GM18508 (cell line): Measurements from ENCODE around the gene CCRL2.
A peak's percentile ranks its signal among the peaks of the same experiment; 100 is the strongest.
"Not testable (repeated sequence)": the region's sequence is repeated elsewhere in the genome, so short reads cannot be mapped to it uniquely, and the experiment has no call there.

Experiments
- ATAC-seq: cut with Tn5 transposase; IDR thresholded peaks from one replicate; pipeline ENCODE4 v1.9.1; 2021; ENCODE audit warnings: moderate number of reproducible peaks; ENCODE audit not compliant: insufficient read depth, unreplicated experiment

CCRL2 gene

DNA sequence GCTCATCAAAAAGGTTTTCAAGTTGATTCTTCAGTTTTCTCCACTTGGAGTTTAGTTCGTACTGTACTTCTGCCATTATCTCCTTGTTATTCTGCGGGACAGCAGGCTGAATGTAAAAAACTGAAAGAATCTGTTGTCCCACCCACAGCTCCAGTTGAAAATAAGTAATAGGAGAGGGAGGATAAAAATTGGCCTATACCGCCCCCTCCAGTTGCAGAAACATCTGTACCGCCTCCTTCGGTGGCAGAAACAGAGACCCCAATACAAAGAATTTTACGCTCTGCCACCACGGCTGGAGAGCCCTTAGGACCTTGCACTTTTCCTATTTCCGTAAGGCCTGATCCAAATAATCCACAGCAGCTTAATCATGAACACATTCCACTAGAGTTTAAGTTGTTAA, 20.3 kb downstream of the CCRL2 start:
- ATAC-seq: not testable (repeated sequence)

DNA sequence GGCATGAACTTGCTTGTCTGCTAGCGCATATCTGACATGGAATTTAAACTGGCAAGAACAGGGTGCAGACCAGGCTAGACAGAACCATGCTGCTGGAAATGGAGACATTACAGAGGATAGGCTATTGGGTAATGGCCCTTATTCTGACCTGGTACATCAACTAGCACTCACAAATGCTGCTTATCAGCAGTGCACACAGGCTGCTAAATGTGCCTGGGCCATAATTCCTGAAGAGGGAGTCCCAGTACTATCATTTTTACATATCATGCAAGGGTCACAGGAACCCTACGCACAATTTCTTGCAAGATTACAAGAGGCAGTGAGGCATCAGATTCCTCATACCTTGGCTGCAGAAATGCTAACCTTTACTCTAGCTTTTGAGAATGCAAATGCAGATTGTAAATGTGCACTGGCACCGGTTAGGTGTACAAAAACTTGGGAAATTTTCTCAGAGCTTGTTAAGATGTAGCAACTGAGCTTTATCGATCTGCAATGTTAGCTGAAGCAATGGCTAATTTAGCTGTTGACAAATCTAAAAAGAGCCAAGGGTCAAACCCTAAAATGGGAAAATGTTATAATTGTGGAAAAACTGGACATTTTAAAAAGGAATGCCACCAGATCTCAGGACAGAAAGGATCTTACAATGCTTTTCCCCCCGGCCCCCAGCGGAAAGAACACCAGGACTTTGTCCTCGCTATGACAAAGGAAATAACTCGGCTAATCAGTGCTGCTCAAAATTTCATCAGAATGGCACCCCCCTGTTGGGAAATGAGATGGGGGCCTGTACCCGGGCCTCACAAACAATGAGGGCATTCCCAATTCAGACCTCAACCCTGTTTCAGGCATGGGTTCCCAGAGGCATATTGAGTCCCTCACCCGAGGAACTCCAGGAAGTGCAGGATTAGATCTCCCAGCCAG, 21.1 kb downstream of the CCRL2 start:
- ATAC-seq: no peak

DNA sequence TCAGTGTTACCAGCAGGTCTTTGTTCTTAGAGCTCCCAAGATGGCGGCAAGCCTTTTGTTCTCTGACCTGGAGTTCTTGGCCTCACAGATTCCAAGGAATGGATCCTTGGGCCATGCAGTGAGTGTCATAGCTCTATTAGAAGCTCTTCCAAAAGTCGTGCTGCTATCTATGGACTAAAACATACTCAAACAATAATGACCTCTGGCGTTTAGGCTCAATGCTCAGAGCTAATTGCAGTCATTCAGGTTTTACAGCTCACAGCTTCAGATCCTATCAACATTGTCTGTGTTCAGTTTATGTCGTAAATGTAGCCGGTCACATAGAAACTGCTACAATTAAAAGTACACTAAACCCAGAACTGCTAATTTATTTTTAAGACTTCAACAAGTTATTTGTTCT, 22.2 kb downstream of the CCRL2 start:
- no peak for ATAC-seq

DNA sequence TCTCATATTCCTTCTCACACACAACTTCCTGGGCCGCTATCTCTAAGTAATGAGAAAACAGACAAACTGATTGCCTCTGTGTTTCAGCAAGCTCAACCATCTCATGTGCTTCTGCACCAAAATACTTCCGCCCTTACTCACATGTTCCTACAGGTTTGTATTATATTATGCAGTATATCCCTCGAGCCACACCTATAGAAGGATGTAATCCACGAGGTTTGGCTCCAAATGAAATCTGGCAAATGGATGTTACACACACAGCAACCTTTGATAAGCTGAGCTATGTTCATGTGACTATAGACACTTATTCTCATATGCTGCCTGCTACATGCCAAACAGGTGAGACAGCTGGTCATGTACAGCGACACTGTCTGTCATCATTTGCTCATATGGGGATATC, 22.6 kb downstream of the CCRL2 start:
- no peak for ATAC-seq

DNA sequence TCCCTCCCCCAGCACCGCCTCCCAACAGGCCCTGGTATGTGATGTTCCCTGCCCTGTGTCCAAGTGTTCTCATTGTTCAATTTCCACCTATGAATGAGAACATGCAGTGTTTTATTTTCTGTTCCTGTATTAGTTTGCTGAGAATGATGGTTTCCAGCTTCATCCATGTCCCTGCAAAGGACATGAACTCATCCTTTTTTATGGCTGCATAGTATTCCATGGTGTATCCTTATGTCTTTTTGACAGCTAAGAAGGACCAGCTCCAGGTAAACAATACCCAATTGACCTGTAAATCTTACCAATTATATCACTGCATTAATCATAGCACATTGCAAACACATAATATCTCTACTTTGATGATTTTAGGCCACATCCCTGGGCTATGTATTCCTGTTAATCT, 23.8 kb downstream of the CCRL2 start:
- not testable (repeated sequence) for ATAC-seq

DNA sequence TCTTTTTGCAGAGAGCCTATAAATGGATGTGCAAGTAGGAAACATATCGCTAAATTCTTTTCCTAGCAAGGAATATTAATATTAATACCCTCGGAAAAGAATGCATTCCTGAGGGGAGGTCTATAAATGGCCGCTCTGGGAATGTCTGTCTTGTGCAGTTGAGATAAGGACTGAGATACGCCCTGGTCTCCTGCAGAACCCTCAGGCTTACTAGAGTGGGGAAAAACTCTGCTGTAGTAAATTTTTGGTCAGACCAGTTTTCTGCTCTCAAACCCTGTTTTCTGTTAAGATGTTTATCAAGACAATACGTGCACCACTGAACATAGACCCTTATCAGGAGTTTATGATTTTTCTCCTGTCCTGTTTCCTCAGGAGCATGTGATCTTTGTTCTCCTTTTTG, 24.8 kb downstream of the CCRL2 start:
- not testable (repeated sequence) for ATAC-seq

DNA sequence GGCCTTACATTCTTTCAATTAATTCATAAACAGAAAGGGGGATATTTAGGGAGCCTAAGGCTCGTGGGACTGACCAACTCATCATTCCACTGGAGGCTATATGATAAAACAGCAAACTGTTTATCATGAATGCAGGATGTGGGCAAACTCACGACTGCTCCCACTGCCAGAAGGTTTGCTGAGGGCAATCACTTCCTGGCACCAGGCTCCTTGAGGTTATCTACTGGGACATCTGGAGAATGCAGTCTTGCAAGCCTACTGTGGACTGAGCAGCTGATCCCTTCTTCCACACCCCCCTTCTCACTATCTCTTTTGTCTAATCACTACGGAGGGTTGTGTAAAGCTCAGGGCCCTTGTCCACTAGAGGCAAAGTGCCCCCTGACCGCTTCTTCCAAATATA, 26.1 kb downstream of the CCRL2 start:
- not testable (repeated sequence) for ATAC-seq

DNA sequence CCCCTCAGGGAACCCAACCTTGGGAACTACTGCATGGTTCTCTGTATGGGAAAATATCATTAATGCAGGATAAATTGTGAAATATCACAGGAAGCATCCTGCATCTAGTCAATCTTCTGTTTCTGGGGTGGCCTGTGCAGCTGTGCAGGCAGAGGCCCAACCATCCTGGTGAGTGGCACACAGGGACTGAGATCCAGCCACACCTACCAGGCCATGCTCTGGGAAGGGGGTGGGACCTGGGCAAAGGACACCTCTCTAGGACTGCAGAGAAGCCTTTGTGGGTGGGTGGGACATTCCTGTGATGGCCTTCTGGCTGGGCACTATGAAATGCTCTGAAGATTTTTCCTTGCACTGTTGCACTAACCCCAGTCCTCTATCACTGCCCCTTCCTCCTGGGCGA, 26.8 kb downstream of the CCRL2 start:
- no peak for ATAC-seq

DNA sequence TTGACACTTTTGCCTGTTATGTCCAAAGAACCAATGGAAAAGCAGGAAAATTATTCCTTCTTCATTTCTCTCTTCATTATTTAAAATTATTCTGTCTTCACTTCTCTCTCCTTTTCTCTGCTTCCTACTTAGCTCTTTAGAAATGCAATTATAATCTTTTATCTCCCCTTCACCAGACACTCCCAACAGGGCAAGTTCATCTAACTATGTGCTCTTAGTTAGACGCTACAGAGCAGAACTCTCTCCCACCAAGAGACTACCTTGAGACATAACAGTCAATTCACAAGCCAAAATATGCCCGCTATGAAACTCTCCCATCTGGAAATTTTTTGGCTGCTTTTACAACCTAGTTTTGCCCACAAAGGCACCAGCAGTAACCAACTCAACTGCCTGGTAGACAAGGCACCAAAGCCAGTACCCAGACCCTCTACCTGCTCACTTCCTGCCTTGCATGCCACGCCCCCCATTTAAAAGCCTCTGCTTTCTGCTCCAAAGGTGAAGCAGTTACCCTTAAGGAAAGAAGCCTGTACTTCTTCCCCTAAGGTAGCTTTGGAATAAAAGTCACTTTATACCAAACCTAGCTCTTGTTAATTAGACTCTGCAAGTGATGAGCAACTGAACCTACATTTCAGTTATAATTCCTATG, 28.1 kb downstream of the CCRL2 start:
- no peak for ATAC-seq

DNA sequence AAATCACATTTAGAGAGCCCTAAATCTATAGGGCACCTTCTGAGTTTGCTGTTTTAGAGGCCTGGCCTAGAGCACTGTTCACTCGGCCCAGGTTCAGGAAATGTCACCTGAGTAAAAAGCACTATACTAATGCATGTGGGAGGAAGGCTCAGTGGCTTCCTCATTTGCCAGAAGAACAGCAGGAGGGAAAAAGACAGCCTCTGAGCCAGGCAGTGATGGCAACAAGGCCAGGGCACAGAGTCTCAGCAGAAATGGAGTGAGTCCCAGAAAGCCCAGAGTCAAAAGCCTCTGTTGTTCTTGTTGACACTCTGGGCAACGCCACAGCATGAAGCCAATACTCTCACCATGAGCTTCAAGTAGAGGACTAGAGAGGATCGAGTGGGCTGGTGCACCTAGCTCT, 31.8 kb downstream of the CCRL2 start:
- ATAC-seq: no peak

DNA sequence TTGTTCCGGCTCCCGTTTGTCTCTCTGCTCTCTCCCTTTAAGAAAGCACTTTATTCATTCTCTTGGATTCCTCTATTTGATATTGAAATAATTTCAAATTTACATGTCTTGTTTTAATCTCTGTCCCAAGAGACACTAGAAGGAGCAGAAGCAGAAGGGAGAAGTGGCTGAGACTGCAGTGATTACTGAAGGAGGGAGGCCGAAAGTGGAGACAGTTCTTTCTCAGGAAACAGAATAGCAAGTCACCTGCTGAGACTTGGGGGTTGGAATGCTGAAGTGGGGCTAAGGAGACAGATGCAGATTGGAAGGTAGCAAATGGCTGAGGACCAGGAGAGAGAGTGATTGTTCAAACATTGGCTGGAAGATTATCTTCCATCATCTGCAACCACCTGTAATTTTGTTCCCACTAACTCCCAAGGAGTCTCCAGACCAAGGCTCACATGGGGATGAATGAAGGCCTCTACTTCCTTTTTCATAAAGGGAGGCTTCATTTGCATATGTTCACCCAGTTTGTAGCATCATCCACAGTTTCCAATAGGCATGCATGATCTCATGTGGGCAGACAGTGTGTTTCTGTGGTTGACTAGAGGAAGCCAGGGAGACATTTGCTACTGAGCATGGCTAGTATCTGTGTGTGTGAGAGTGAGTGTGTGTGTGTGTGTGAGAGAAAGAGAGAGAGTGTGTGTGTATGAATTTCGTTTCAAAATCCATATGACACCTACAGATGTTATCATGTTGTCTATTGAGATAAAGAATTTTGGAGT, 33.7 kb downstream of the CCRL2 start:
- ATAC-seq: peak; percentile 76

DNA sequence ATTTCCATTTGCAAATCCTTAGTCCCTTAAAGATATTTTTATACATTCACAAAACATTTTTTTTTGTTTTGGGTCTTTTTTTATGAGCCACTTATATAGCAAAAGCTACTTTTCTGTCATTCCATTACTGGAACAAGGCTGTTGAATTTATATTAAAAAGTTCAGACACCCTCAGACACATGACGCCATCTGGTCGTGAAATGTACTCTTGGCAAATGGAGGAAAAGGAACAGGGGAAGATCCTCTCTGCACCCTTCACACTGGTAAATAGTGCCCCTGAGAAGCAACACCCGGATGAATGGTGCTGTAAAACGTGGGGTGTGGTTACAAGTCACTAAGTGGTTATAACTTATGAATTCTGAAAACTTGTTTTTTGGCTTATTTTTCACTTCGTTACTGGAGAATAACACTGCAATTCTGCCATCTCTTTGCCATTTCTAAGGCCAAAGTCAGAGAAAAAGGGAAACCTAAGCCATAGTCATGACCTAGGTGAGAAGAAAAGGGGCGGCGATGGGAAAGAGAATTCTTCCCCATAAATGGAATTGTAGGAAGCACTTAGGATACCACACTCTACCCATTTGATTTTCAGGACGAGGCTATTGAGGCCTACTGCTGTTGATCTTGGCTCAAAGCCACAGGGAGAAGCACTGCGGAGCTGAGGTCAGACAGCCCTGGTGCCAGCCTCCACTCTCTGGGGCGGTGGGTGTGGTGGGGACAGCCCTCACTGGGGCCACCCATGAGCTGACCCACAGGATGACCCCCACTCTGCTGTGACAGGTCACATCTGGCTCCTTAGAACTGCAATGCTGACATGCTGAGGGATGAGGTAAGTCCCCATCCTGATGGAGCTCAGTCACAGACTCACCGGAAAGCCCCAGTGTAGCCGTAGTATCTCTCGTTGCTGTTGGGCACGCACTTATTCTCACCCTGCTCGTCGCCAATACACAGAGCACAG, 35.8 kb downstream of the CCRL2 start:
- ATAC-seq: no peak

DNA sequence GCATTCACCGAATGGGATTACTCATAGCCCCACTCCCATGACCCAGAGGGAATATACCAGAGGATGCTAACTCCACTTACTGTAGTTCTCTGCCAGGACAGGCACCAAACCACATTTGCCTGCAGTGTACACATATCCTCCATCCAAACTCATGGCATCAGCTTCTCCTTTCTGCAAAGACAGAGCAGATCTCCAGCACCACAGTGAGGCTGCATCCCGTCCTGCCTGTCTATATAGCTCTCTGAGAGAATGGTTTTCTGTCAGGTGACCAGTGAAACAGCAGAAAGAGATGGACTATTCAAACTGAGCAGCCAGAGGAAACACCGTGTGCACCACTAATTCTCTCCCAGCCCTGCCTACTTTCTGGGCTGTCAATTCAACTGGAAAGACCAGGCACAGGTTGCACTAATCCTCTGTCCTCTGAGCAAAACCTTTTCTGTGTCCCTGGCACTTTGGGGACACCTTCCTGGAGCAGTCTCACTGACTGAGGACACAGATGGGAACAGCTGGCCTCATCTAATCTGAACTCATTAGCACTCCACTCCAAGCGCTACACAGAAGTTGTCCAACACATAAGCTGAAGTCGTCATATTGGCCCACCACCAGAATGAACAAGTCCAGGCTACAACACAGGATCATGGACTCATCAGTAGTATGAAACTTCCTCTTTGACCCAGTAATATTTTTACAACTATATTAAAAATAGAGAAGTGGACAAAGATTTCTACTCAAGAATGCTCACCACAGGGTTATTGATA, 40.3 kb downstream of the CCRL2 start:
- no peak for ATAC-seq

DNA sequence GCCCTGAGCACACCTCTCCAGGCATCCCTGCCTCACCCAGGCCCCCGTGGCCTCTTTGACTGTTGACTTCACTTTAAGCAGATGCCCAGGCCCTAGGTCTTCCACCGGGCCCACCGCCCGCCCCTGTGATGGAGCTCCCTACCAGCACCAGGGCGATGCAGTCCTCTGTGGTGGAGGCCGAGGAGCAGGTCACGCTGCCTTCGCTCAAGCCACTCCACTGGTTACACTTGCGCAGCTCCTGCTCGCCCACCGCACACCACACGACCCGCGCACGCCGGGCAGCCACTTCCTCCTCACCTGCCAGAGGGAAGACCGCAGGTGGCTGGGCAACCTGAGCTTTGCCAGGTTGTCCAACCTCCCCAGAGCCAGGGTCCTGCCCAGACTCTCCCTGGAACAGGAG, 41.7 kb downstream of the CCRL2 start:
- ATAC-seq: no peak

DNA sequence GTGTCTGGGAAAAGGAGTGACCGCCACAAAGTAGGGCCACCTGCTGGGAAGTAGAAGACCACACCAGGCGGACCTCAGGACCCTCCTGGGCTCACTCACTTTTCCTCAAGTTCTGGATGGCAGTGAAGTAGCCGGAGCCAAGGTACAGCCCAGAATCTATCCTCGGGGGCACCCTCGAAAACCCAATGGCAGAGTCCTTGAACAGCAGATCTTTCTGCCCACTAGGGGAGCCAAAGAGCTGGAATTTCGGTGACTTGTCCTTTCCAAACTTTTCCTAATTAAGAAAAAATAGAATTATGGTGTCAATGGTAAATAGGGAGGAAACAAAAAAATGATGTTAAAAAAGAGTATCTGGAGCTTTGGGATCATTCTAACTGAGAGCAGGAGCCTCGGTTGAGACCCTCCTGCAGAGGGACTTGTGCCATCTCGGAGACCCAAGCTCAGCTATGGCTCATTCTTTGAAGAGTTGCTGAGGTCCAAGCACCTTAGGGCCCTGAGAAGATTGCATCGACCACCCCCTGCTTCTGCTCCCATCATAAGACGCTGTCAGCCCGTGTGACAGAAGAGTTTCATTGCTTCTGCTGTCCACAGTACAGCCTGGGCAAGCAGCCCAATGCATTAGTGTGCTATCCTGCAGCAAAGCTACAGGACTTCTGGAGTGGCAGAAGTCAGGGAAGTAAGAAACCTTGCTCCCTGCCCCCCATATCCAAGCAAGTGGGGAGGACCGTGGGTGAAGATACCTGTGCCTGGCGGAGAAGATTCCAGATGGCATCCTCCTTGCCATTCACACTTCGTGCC, 42.9 kb downstream of the CCRL2 start:
- ATAC-seq: no peak

DNA sequence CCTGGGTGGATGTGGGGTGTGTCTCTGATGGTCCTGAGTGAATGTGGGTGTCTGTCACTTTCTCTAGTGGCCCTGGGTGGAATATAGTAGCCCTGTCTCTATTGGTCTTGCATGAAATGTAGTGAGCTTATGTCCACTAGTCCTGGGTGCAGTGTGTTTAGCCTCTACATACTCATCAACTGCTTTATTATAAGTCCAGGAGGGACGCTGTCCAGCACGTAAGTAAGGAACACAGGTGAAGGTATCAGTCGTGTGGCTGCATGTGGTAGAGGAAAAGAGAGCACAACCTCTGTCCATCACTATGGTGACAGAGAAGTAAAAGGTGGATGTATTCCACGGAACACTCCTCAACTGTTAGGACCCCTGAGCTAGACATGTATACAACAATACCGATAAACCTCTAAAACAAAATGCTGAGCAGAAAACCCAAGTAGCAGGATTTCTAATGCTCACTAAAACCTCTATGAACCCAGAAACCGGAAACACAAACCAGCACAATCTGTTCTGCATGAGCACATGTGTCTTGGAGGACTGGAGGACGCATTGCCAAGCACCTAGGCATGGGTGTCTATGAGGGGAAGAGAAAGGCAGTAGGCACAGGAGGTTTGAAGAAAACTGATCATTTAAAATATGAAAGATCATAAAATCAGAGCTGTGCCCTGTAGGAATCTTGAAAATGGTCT, 46.6 kb downstream of the CCRL2 start:
- ATAC-seq: no peak

DNA sequence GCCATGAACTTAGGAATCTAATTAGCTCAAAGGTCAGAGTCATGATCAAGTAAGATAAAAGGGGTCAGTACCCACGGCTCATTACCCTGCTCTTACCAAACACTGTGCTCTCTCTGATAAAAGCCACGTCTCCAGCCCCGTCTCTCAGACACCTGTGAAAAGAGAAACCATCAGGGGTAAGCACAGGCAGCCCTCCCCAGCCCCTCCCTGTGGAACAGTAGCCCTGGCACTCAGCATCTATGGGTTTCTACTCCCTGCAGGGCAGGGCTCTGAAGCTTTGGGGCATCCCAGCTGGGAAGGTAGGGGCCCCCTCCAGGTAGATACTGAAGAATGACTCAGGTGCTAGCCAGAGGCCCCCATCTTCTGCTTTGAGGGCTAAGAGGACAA, 47.1 kb downstream of the CCRL2 start:
- ATAC-seq: no peak

DNA sequence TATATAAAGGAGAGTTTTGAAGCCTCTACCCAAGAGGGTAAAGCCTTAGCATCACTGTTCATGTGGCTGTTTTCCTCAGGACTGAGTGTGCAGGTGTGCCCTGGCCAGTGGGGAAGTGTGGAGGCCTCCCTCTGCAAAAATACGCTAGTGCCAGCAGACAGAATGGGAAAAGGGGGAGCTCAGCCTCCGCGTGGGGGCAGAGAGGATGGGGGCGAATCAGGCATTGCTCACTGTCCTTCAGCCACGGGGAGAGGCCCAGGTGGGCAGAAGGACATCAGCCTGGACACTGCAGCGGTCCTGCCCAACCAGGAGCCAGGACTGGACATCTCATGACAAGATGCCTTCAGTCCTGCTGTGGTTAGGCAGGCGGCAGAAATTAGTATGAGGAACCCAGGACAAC, 47.5 kb downstream of the CCRL2 start:
- no peak for ATAC-seq
